GM10266 (cell line): ENCODE results near the gene STRA6.

Experiments
- DNase-seq: peaks from one replicate; pipeline ENCODE4 v3.0.0; 2012; ENCODE audit errors: extremely low spot score
- CTCF ChIP-seq: IDR thresholded peaks from 2 replicates; pipeline ENCODE4 v1.5.1; 2012; ENCODE audit warnings: mild to moderate bottlenecking, low read depth; ENCODE audit not compliant: control insufficient read depth, insufficient read depth; ENCODE audit errors: missing control alignments

The STRA6 gene

DNA sequence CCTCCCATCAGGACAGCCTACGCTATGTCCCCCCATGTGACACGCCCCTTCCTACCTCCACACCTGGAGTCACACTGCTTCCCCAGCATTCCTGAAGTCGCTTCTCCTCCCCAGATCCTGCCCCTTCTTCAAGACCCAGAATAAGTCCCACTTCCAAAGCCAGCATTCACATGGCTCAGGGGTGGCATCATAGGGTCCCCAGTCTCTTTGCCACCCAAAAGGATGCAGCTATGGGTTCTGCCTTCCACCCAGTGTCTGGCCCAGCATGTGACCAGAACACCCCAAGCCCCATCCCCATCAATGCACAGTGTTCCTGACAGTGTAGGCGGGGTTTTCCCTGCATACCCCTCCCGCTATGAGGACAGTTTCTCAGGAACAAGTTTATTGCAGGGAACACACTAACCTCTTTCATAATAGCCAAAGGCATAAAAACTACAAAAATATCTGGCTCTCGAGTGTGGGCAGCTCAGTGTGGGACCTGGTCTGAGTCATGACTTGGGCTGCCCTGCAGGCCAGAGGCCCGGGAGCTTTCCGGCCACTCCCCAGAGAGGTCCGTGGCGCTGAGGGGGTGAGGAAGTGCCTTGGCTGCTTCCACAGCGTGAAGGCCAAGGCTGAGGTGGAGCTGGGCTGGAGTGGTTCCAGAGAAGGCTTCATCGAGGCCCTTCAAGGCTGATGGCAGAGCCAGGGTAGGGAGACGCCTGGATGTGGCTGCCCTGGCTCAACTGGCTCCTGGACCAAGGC is 23.3 kb downstream of the STRA6 start:
- no peak for TF ChIP-seq CTCF
- no peak for DNase-seq

GRCh38 chr15:74178326-74179100 is 24.1 kb downstream of the STRA6 start:
- TF ChIP-seq CTCF, result no peak
- DNase-seq, result no peak

DNA sequence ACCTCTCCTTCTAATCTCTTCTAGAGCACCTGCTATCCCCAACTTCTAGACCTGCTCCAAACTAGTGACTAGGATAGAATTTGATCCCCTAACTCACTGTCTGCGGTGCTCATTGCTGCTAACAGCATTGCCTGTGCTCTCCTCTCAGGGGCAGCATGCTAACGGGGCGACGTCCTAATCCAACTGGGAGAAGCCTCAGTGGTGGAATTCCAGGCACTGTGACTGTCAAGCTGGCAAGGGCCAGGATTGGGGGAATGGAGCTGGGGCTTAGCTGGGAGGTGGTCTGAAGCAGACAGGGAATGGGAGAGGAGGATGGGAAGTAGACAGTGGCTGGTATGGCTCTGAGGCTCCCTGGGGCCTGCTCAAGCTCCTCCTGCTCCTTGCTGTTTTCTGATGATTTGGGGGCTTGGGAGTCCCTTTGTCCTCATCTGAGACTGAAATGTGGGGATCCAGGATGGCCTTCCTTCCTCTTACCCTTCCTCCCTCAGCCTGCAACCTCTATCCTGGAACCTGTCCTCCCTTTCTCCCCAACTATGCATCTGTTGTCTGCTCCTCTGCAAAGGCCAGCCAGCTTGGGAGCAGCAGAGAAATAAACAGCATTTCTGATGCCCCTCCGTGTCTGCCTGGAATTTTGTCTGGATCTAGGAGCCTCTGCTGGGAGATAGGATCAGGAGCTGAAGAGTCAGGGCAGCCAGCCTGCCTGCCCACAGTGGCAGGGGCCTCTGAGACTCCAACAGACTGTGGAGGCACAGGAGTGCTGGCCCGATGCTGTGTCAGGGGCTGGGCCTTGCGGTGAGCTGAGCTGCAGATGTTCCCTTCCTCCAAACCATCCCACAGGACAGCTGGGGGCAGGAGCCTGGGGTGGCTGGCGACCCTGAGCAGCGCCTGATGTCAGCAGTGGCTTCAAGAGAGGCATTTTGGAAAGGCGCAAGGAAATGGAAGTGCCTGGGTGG is 26.0 kb downstream of the STRA6 start:
- no peak for TF ChIP-seq CTCF

DNA sequence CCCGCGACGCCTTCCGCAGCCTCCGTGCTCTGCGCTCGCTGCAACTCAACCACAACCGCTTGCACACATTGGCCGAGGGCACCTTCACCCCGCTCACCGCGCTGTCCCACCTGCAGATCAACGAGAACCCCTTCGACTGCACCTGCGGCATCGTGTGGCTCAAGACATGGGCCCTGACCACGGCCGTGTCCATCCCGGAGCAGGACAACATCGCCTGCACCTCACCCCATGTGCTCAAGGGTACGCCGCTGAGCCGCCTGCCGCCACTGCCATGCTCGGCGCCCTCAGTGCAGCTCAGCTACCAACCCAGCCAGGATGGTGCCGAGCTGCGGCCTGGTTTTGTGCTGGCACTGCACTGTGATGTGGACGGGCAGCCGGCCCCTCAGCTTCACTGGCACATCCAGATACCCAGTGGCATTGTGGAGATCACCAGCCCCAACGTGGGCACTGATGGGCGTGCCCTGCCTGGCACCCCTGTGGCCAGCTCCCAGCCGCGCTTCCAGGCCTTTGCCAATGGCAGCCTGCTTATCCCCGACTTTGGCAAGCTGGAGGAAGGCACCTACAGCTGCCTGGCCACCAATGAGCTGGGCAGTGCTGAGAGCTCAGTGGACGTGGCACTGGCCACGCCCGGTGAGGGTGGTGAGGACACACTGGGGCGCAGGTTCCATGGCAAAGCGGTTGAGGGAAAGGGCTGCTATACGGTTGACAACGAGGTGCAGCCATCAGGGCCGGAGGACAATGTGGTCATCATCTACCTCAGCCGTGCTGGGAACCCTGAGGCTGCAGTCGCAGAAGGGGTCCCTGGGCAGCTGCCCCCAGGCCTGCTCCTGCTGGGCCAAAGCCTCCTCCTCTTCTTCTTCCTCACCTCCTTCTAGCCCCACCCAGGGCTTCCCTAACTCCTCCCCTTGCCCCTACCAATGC is 27.1 kb downstream of the STRA6 start:
- no peak for TF ChIP-seq CTCF
- DNase-seq, result no peak

More for the DNA sequence above, 26.0 kb downstream of the STRA6 start:
- DNase-seq, result no peak

DNA sequence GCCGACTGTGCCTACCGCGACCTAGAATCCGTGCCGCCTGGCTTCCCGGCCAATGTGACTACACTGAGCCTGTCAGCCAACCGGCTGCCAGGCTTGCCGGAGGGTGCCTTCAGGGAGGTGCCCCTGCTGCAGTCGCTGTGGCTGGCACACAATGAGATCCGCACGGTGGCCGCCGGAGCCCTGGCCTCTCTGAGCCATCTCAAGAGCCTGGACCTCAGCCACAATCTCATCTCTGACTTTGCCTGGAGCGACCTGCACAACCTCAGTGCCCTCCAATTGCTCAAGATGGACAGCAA is 27.7 kb downstream of the STRA6 start:
- no peak for DNase-seq
- TF ChIP-seq CTCF, result no peak

DNA sequence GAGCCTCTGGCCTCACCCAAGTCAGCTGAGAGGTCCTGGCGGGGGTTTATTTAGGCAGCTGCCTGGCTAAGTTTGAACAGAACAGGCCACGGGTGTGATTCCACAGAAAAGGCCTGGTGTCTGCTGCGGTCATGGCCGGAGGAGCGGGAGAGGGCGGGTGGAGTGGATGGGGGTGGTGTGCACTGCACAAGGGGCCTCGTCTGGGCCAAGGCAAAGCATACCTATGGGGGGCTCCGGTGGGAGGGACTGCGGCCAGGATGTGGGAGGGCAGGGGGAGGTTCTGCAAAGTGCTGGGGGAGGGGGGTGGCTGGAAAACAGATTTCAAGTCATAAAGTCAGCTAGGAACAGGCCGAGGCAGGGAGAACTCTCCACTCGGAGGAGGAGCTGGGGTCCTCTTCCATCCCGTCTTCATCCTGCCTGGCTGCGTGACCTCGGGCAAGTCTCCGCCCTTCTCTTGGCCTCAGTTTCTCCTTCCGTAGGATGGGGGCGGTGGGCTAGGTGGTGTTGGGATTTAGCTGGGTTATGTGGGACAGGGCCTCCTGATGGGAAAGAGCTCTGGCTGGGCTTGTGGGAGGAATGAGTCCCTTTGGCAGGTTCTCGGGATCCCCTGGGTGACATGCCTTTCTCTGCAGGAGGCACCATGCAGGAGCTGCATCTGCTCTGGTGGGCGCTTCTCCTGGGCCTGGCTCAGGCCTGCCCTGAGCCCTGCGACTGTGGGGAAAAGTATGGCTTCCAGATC is 28.2 kb downstream of the STRA6 start:
- no peak for TF ChIP-seq CTCF
- no peak for DNase-seq
